Nephron progenitor cell (in vitro differentiated cells): ENCODE data around the gene SMIM41.

ENCODE experiments used
- DNase-seq: peaks from one replicate; pipeline ENCODE4 v3.0.0; 2021
- H3K27ac Mint-ChIP-seq: 2 replicates; pipeline ENCODE4 v1.8.0; 2021; ENCODE audit warnings: mild to moderate bottlenecking, moderate library complexity, mixed read lengths
- H3K27me3 Mint-ChIP-seq: 2 replicates; pipeline ENCODE4 v1.8.0; 2021; ENCODE audit warnings: mild to moderate bottlenecking, low read depth, mixed read lengths; ENCODE audit not compliant: poor library complexity
- H3K36me3 Mint-ChIP-seq: 2 replicates; pipeline ENCODE4 v1.8.0; 2021; ENCODE audit warnings: low read depth, mixed read lengths
- H3K4me1 Mint-ChIP-seq: 2 replicates; pipeline ENCODE4 v1.8.0; 2021; ENCODE audit warnings: mixed read lengths
- H3K4me3 Mint-ChIP-seq: 2 replicates; pipeline ENCODE4 v1.8.0; 2021; ENCODE audit warnings: mild to moderate bottlenecking, moderate library complexity, mixed read lengths
- H3K9me3 Mint-ChIP-seq: 2 replicates; pipeline ENCODE4 v1.8.0; 2021; ENCODE audit warnings: mild to moderate bottlenecking, moderate library complexity, mixed read lengths
- TF ChIP-seq, protein P1 (sequence below): fragments of 200-600 bp; sonication (generic); IDR thresholded peaks from 2 replicates; pipeline ENCODE4 v1.5.0; 2021; ENCODE audit warnings: antibody characterized with exemption

Gene SMIM41

DNA sequence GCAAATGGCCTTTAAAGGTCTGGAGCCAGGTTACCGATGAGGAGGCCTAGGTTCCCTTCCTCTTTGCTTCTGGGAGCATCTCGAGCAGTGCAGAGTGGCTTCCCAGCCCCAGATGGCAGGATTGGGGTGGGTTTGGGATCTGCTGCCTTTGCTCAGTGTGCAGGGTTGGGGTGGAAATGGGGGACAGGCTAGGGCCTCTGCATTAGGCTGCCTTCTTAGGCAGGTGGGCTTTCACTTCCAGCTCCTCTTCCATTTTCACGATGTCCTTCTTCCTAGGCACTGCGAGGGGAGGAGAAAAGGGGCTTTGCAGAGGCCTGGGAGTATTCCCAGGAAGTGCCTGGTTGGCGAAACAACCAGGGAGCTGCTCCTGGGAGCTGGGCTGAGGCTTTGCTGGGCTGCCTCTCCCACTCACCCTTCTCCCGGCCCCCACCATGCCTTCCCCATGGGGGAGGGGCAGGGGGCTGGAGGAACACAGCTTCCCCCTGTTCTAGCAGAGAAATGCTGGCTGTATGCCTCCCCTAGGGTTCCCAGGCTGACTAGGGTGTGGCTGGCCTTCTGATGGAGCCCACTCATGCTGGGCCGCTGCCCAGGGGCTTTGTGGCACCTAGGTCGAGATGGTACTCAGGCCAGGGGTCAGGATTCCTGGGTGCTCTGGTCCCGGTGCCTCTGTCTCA, 25.8 kb upstream of the SMIM41 start:
- peaks cover 32% of the 10 kb centered on the region for H3K4me1 Mint-ChIP-seq
- no peak overlapping the region for H3K27ac Mint-ChIP-seq
- H3K27me3 Mint-ChIP-seq: peaks cover 21% of the 10 kb centered on the region
- no peaks in the 10 kb centered on the region for H3K36me3 Mint-ChIP-seq
- H3K4me3 Mint-ChIP-seq: no peak overlapping the region
- no peak for DNase-seq
- TF ChIP-seq, protein P1, sequence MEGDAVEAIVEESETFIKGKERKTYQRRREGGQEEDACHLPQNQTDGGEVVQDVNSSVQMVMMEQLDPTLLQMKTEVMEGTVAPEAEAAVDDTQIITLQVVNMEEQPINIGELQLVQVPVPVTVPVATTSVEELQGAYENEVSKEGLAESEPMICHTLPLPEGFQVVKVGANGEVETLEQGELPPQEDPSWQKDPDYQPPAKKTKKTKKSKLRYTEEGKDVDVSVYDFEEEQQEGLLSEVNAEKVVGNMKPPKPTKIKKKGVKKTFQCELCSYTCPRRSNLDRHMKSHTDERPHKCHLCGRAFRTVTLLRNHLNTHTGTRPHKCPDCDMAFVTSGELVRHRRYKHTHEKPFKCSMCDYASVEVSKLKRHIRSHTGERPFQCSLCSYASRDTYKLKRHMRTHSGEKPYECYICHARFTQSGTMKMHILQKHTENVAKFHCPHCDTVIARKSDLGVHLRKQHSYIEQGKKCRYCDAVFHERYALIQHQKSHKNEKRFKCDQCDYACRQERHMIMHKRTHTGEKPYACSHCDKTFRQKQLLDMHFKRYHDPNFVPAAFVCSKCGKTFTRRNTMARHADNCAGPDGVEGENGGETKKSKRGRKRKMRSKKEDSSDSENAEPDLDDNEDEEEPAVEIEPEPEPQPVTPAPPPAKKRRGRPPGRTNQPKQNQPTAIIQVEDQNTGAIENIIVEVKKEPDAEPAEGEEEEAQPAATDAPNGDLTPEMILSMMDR: no peak
- no peaks in the 10 kb centered on the region for H3K9me3 Mint-ChIP-seq

DNA sequence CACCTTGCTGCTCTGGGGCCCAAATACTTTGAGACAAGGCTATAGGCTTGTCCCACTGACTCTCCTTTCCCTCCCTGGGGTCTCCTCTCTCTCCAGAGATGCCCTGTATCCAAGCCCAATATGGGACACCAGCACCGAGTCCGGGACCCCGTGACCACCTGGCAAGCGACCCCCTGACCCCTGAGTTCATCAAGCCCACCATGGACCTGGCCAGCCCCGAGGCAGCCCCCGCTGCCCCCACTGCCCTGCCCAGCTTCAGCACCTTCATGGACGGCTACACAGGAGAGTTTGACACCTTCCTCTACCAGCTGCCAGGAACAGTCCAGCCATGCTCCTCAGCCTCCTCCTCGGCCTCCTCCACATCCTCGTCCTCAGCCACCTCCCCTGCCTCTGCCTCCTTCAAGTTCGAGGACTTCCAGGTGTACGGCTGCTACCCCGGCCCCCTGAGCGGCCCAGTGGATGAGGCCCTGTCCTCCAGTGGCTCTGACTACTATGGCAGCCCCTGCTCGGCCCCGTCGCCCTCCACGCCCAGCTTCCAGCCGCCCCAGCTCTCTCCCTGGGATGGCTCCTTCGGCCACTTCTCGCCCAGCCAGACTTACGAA, 25.2 kb upstream of the SMIM41 start:
- Mint-ChIP-seq H3K4me3 (no peak overlapping the region), H3K27ac (no peak overlapping the region), H3K9me3 (no peaks in the 10 kb centered on the region), H3K36me3 (no peaks in the 10 kb centered on the region), H3K27me3 (peaks cover 16% of the 10 kb centered on the region), H3K4me1 (peaks cover 28% of the 10 kb centered on the region)
- TF ChIP-seq, protein P1: no peak
- no peak for DNase-seq

DNA sequence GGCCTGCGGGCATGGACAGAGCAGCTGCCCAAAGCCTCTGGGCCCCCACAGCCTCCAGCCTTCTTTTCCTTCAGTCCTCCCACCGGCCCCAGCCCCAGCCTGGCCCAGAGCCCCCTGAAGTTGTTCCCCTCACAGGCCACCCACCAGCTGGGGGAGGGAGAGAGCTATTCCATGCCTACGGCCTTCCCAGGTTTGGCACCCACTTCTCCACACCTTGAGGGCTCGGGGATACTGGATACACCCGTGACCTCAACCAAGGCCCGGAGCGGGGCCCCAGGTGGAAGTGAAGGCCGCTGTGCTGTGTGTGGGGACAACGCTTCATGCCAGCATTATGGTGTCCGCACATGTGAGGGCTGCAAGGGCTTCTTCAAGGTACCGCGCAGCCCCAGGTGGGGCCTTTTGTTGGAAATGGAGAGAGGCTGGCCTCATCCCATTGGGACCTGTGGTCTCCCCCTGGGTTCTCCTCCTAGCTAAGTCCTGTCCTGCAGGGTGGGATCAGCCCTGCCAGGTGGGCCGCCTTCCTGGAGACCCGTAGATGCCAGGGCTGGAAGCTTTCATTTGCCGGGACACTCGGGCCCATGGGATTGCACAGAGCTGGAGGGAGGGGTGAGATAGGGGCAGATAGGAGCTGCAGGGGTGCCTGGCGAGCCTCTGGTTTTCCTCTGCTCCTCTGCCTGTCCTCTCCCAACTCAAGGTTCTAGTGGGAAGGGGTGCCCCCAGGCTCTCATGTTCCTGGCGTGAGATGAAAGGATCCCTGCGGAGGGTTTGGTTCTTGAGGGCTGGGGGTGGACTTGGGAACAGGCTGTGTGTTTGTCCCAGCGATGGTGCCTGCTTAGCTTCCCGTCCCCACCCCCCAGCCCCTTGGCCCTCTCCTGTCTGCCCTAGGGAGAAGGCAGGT, 24.4 kb upstream of the SMIM41 start:
- Mint-ChIP-seq H3K9me3 (no peaks in the 10 kb centered on the region), H3K4me1 (peaks cover 21% of the 10 kb centered on the region), H3K27me3 (peaks cover 8% of the 10 kb centered on the region), H3K4me3 (no peak overlapping the region), H3K36me3 (no peaks in the 10 kb centered on the region), H3K27ac (no peak overlapping the region)
- no peak for DNase-seq
- TF ChIP-seq, protein P1: no peak

DNA sequence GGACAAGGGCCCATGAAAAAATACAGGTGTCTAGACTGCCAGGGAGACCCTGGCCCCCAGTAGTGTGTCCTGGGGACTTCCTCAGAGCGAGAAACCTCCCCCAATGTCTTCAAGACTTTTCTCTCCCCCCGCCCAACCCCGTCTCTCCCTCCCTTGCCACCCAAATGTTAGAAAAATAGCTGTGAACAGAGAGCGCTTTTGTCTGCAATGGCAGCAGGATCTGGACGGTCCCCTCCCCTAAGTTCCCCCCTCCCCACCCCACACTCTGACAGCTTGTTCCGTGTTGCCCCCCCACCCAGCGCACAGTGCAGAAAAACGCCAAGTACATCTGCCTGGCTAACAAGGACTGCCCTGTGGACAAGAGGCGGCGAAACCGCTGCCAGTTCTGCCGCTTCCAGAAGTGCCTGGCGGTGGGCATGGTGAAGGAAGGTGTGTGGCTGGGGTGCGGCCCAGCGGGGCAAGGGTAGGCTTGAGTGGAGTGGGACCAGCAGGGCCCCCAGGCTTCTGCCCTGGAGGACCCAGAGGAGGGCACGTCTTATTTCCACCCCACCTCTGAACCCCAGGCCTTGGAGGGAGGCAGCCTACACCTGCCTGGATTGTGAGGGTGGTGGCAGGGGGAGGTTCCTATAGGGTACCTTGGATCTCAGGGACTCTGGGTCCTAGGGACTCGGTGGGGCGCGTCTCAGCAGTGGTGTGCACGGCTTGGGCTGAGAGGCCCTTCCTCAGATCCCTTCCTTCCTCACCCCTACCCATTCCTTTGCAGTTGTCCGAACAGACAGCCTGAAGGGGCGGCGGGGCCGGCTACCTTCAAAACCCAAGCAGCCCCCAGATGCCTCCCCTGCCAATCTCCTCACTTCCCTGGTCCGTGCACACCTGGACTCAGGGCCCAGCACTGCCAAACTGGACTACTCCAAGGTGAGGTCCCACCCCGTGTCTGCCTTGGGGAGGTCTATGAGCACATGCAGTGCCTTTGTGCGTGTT, 23.5 kb upstream of the SMIM41 start:
- TF ChIP-seq, protein P1: no peak
- Mint-ChIP-seq H3K4me1 (peaks cover 16% of the 10 kb centered on the region), H3K9me3 (no peaks in the 10 kb centered on the region), H3K27ac (no peak overlapping the region), H3K36me3 (no peaks in the 10 kb centered on the region), H3K4me3 (no peak overlapping the region), H3K27me3 (peaks cover 4% of the 10 kb centered on the region)
- DNase-seq: no peak

DNA sequence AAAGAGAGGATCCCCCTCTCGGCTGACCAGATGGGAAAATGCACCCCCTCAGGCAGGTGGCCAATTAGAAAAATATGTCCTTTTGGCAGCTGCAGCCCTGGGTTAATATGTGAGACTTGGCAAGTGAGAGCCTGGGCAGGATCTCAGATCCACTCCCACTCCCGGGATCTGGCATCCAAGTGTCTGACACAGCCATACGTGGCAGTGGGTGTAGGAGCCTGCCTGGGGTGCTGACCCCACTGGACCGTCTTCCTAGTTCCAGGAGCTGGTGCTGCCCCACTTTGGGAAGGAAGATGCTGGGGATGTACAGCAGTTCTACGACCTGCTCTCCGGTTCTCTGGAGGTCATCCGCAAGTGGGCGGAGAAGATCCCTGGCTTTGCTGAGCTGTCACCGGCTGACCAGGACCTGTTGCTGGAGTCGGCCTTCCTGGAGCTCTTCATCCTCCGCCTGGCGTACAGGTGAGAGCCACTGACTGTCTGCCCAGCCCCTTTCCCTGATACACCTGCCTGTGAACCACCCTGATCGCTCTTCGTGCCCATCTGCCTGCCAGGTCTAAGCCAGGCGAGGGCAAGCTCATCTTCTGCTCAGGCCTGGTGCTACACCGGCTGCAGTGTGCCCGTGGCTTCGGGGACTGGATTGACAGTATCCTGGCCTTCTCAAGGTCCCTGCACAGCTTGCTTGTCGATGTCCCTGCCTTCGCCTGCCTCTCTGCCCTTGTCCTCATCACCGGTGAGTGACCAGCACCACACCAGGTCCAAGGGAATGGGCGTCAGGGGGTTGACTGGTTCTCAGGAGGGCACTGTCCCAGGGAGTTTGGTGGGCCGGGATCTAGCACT, 22.5 kb upstream of the SMIM41 start:
- DNase-seq: no peak
- Mint-ChIP-seq H3K9me3 (no peaks in the 10 kb centered on the region), H3K27ac (no peak overlapping the region), H3K27me3 (peaks cover 4% of the 10 kb centered on the region), H3K4me3 (no peak overlapping the region), H3K36me3 (no peaks in the 10 kb centered on the region), H3K4me1 (peaks cover 7% of the 10 kb centered on the region)
- TF ChIP-seq, protein P1: no peak
